GM12878 (cell line): Measurements from ENCODE around the gene GKAP1. TPM values are rescaled to one million over a fixed set of nuclear protein-coding genes. Genes with fewer than 3 reads are reported as not detected.
"Not testable (repeated sequence)": the region's sequence is repeated elsewhere in the genome, so short reads cannot be mapped to it uniquely, and the experiment has no call there.

Experiments
- ATAC-seq: fragments of 200-7000 bp; cut with Tn5 transposase; 3 replicates; pipeline ENCODE4 v1.9.1; 2020; ENCODE audit warnings: mild to moderate bottlenecking, moderate library complexity
- Bru-seq: library from RNA; stranded (reverse); fragments of 400-500 nt; gene quantifications from one replicate; lab custom pipeline; 2021; lab: Mats Ljungman, UMichigan
- BruChase-seq, 2 experiments: library from RNA; stranded (reverse); fragments of 400-500 nt; gene quantifications; one replicate each; lab custom pipeline; 2021; lab: Mats Ljungman, UMichigan
- BruUV-seq: library from RNA; stranded (reverse); fragments of 400-500 nt; replicated peaks from 2 replicates; lab custom pipeline; 2021; lab: Mats Ljungman, UMichigan
- CTCF ChIA-PET: fragments of 300-600 bp; sonication (Branson Sonifier 250); formaldehyde crosslinking; extraction: SDS; loops from one replicate; lab custom pipeline; 2021; ENCODE audit warnings: inconsistent platforms; lab: Yijun Ruan, JAX
- POLR2A ChIA-PET: fragments of 350-600 bp; formaldehyde crosslinking; extraction: SDS; loops from one replicate; lab custom pipeline; 2021; ENCODE audit warnings: inconsistent platforms; lab: Charles Lee
- RAD21 ChIA-PET: fragments of 300-600 bp; sonication (Branson Sonifier 250); formaldehyde crosslinking; loops from one replicate; lab custom pipeline; 2023; ENCODE audit warnings: antibody characterized with exemption; ENCODE audit not compliant: unreplicated experiment; lab: Charles Lee
- SMC1A ChIA-PET: fragments of 300-600 bp; sonication (Branson Sonifier 250); formaldehyde crosslinking; loops from one replicate; lab custom pipeline; 2023; ENCODE audit not compliant: unreplicated experiment, uncharacterized antibody; lab: Charles Lee
- DNase-seq: peaks from one replicate; pipeline ENCODE4 v3.0.0-alpha.2; 2011; ENCODE audit warnings: low read depth, low spot score
- FAIRE-seq: peaks from 3 replicates; lab custom pipeline; 2011; peaks lifted over from hg19 to GRCh38; lab: Jason Lieb, UNC
- H2AFZ ChIP-seq: 2 replicates; pipeline ENCODE4 v1.6.0; 2011; ENCODE audit warnings: low read depth, low read length, control low read depth; ENCODE audit not compliant: control insufficient read depth
- H3K27ac ChIP-seq: 2 replicates; pipeline ENCODE4 v1.5.1; 2011; ENCODE audit warnings: control low read depth; ENCODE audit not compliant: control insufficient read depth, insufficient read depth
- H3K27me3 ChIP-seq, 2 experiments: replicated peaks in 1 of 2; 2 replicates each; pipeline versions ENCODE4 v1.6.0 to v1.6.1; 2011; ENCODE audit warnings: low read length in 1 of 2; ENCODE audit not compliant: control insufficient read depth in 2 of 2, insufficient read depth in 2 of 2
- H3K36me3 ChIP-seq, 2 experiments: 2 replicates each; pipeline ENCODE4 v1.5.1; 2011; ENCODE audit warnings: low read length in 1 of 2; ENCODE audit not compliant: control insufficient read depth in 2 of 2, insufficient read depth in 2 of 2
- H3K4me1 ChIP-seq: 2 replicates; pipeline ENCODE4 v1.6.1; 2011; ENCODE audit warnings: mild to moderate bottlenecking, low read length, moderate library complexity, mixed read lengths; ENCODE audit not compliant: control insufficient read depth, insufficient read depth
- H3K4me2 ChIP-seq: 2 replicates; pipeline ENCODE4 v1.6.0; 2011; ENCODE audit warnings: control low read depth; ENCODE audit not compliant: control insufficient read depth, insufficient read depth
- H3K4me3 ChIP-seq: fragments of 200-600 bp; sonication (generic); 2 replicates; pipeline ENCODE4 v1.5.1; 2016
- H3K79me2 ChIP-seq: 2 replicates; pipeline ENCODE4 v1.6.0; 2011; ENCODE audit warnings: low read length; ENCODE audit not compliant: control insufficient read depth, insufficient read depth
- H3K9ac ChIP-seq: 2 replicates; pipeline ENCODE4 v1.8.0; 2011; ENCODE audit warnings: low read length, control low read depth, mixed read lengths; ENCODE audit not compliant: control insufficient read depth, insufficient read depth
- H3K9me3 ChIP-seq: replicated peaks from 3 replicates; pipeline ENCODE4 v1.5.1; 2011; ENCODE audit warnings: mild to moderate bottlenecking, low read length; ENCODE audit not compliant: control insufficient read depth, insufficient read depth
- H4K20me1 ChIP-seq: 2 replicates; pipeline ENCODE4 v1.6.0; 2011; ENCODE audit not compliant: control insufficient read depth, insufficient read depth
- BACH1 ChIP-seq: fragments of 450-650 bp; IDR thresholded peaks from 2 replicates; pipeline ENCODE4 v1.6.1; 2017; ENCODE audit warnings: mild to moderate bottlenecking, borderline replicate concordance
- BHLHE40 ChIP-seq, 2 experiments: fragments of 450-650 bp in 1 of 2; IDR thresholded peaks; 2 replicates each; pipeline ENCODE4 v1.6.1; 2011 to 2017; ENCODE audit warnings: low read depth in 2 of 2, borderline replicate concordance in 1 of 2, improper control_type of control experiment in 1 of 2, low read length in 1 of 2, mild to moderate bottlenecking in 1 of 2
- CREB1 ChIP-seq: IDR thresholded peaks from 2 replicates; pipeline ENCODE4 v1.6.1; 2012; ENCODE audit warnings: low read depth, mild to moderate bottlenecking, inconsistent platforms
- DPF2 ChIP-seq: fragments of 450-650 bp; IDR thresholded peaks from 2 replicates; pipeline ENCODE4 v1.6.1; 2017; ENCODE audit warnings: mild to moderate bottlenecking
- EGR1 ChIP-seq, 2 experiments: IDR thresholded peaks; 1 replicate in 1 of 2; 2 replicates in 1 of 2; pipeline ENCODE4 v1.6.1; 2011 to 2012; ENCODE audit warnings: low read depth in 2 of 2, low read length in 2 of 2, borderline replicate concordance in 1 of 2, mild to moderate bottlenecking in 1 of 2, moderate library complexity in 1 of 2
- GATAD2B ChIP-seq: fragments of 450-650 bp; conservative IDR thresholded peaks from 2 replicates; pipeline ENCODE4 v1.6.1; 2017; ENCODE audit warnings: low read depth, mild to moderate bottlenecking, moderate library complexity
- IKZF1 ChIP-seq: fragments of 450-650 bp; conservative IDR thresholded peaks from 2 replicates; pipeline ENCODE4 v1.6.1; 2017; ENCODE audit warnings: antibody characterized with exemption, mild to moderate bottlenecking
- NR2F1 ChIP-seq: fragments of 450-650 bp; conservative IDR thresholded peaks from 2 replicates; pipeline ENCODE4 v1.6.1; 2017; ENCODE audit warnings: mild to moderate bottlenecking
- POLR2A ChIP-seq: IDR thresholded peaks from 2 replicates; pipeline ENCODE4 v1.6.1; 2011; ENCODE audit warnings: low read depth, mild to moderate bottlenecking, low read length
- RB1 ChIP-seq: fragments of 450-650 bp; formaldehyde crosslinking; IDR thresholded peaks from 2 replicates; pipeline ENCODE4 v1.6.1; 2017; ENCODE audit warnings: mild to moderate bottlenecking, borderline replicate concordance
- RUNX3 ChIP-seq: IDR thresholded peaks from 2 replicates; pipeline ENCODE4 v1.6.1; 2012; ENCODE audit warnings: low read length, inconsistent platforms
- SMARCA5 ChIP-seq: fragments of 450-650 bp; IDR thresholded peaks from 2 replicates; pipeline ENCODE4 v1.6.1; 2017; ENCODE audit warnings: mild to moderate bottlenecking
- TCF12 ChIP-seq: IDR thresholded peaks from 2 replicates; pipeline ENCODE4 v1.6.1; 2011; ENCODE audit warnings: low read depth, mild to moderate bottlenecking, low read length
- ZNF687 ChIP-seq: fragments of 450-650 bp; IDR thresholded peaks from 2 replicates; pipeline ENCODE4 v1.6.1; 2017; ENCODE audit warnings: mild to moderate bottlenecking, moderate library complexity
- WGBS: methylation state at CpG from one replicate; pipeline ENCODE4 v1.1.6; 2016; ENCODE audit warnings: low lambda C conversion rate; ENCODE audit not compliant: insufficient replicate concordance, insufficient coverage; ENCODE audit errors: missing lambda C conversion rate; 5-methylcytosine and 5-hydroxymethylcytosine counted together
- in situ Hi-C: fragments of 300-500 bp; cut with MboI; formaldehyde crosslinking; loops from 9 replicates; pipeline ENCODE4 v1.14.3; 2018; ENCODE audit warnings: mixed read lengths
- intact Hi-C: fragments of 100-400 bp; cut with micrococcal nuclease; formaldehyde crosslinking; loops from one replicate; pipeline ENCODE4 v1.14.2; 2022; ENCODE audit not compliant: unreplicated experiment
- long read RNA-seq, 2 experiments: library from polyadenylated mRNA; unstranded; transcript quantifications; one replicate each; pipeline ENCODE4 v2.0.0, GENCODE V29; 2019 to 2020
- polyA minus RNA-seq, 3 experiments: library from RNA; depleted of rRNA, polyadenylated mRNA; stranded (reverse); fragments of >200 nt; gene quantifications; 2 replicates each; pipeline ENCODE4 v1.2.3, GENCODE V29; 2011
- polyA plus RNA-seq, 11 experiments: library from polyadenylated mRNA; depleted of rRNA in 4 of 11; unstranded in 6 of 11; stranded (reverse) in 5 of 11; fragments of >200 nt; fragmentation: Nextera tagmentation in 4 of 11; fragmentation: Illumina TruSeq in 1 of 11; extraction: Ambion mirVana in 4 of 11; extraction: Trizol in 1 of 11; gene quantifications; 1 replicate in 1 of 11; 2 replicates in 10 of 11; pipeline versions ENCODE4 v1.2.1 to v1.2.3, GENCODE V29; 2011 to 2016; ENCODE audit warnings: inconsistent platforms in 2 of 11, missing spikeins in 2 of 11, low read depth in 1 of 11
- total RNA-seq, 4 experiments: library from RNA; depleted of rRNA in 3 of 4; stranded (reverse); fragments of >200 nt in 3 of 4; fragmentation: Illumina TruSeq in 1 of 4; extraction: Trizol in 1 of 4; gene quantifications; 2 replicates each; pipeline versions ENCODE4 v1.2.1 to v1.2.3, GENCODE V29; 2013 to 2021

Gene GKAP1
- total RNA-seq (2013; cell fraction: nucleolus; rRNA removed), result 19.1 and 24.7 TPM in 2 replicates
- 1.6 and 2.2 TPM in 2 replicates for total RNA-seq (2014; rRNA removed)
- total RNA-seq (2014; rRNA removed; fragmentation: Illumina TruSeq; extraction: Trizol), result 3.1 and 3.6 TPM in 2 replicates
- 2.0 and 2.3 TPM in 2 replicates for total RNA-seq (2021)
- polyA plus RNA-seq (2011; ENCODE audit: low read depth), result 1.1 TPM
- polyA plus RNA-seq (2011; rRNA removed), result 5.1 and 10.1 TPM in 2 replicates
- polyA plus RNA-seq (2011; cell fraction: cytosol; rRNA removed), result 0.57 and 0.66 TPM in 2 replicates
- 3.7 and 5.3 TPM in 2 replicates for polyA plus RNA-seq (2011; cell fraction: nucleus; rRNA removed)
- 2.6 and 2.8 TPM in 2 replicates for polyA plus RNA-seq (2012)
- polyA plus RNA-seq (2014; fragmentation: Illumina TruSeq; extraction: Trizol), result 3.3 and 3.9 TPM in 2 replicates
- 1 to 10 TPM in 1 of 2 experiments, under 1 TPM in 1; 0.92 to 1.7 TPM for polyA plus RNA-seq (2014; fragmentation: Nextera tagmentation; extraction: Ambion mirVana)
- polyA plus RNA-seq (2014; rRNA removed), result 1.7 and 2.7 TPM in 2 replicates
- polyA plus RNA-seq (2016; fragmentation: Nextera tagmentation; extraction: Ambion mirVana), result 1 to 10 TPM; 3.5 to 4.4 TPM
- 0.66 and 2.3 TPM in 2 replicates for polyA minus RNA-seq (2011; rRNA and poly(A)+ RNA removed)
- polyA minus RNA-seq (2011; cell fraction: cytosol; rRNA and poly(A)+ RNA removed), result not detected in 2 replicates
- 2.3 and 3.9 TPM in 2 replicates for polyA minus RNA-seq (2011; cell fraction: nucleus; rRNA and poly(A)+ RNA removed)
- percentile 56 among the genes with signal in this experiment for Bru-seq, nascent RNA
- percentile 52 among the genes with signal in this experiment for BruChase-seq, experiment 1, labeled RNA remaining after a 6-hour chase
- BruChase-seq, experiment 2, labeled RNA remaining after a 2-hour chase, result percentile 57 among the genes with signal in this experiment
- long read RNA-seq, experiment 1, partial matches to known transcripts, result 1 of 1 reads
- long read RNA-seq, experiment 1, other reads (novel, unspliced or antisense), result 0 of 1 reads
- long read RNA-seq, experiment 2, partial matches to known transcripts, result 1 of 2 reads
- long read RNA-seq, experiment 2, other reads (novel, unspliced or antisense), result 1 of 2 reads

GRCh38 chr9:83817356-83818278 is at the start of gene GKAP1:
Gene GKAP1, minus strand, starts transcription at chr9:83817769. Its CDS starts 11,252 bp downstream, at chr9:83806517.
- H3K36me3 ChIP-seq, H3K27ac ChIP-seq, RAD21 ChIA-PET, FAIRE-seq, H3K27me3 ChIP-seq, H3K9me3 ChIP-seq, H4K20me1 ChIP-seq, H3K79me2 ChIP-seq, CTCF ChIA-PET, SMC1A ChIA-PET, in situ Hi-C loops, H3K4me1 ChIP-seq, POLR2A ChIA-PET, BruUV-seq, intact Hi-C loops: not testable (repeated sequence)
- ATAC-seq, result peak; percentile 91
- H3K4me2 ChIP-seq, result 0 out of 2 replicates have a peak within 1 kb of the TSS, but pooled peaks have one; percentile 43
- peak within 1 kb of the TSS; percentile 71 for H3K4me3 ChIP-seq
- peak within 1 kb of the TSS; percentile 53; the same call in 1 of the 2 replicates for H3K9ac ChIP-seq
- DNase-seq, result peak; percentile 13
- peak within 1 kb of the TSS; percentile 80 for H2AFZ ChIP-seq
- WGBS, result 2% methylated on average over 19 of the region's 103 CpGs
- TF ChIP-seq BHLHE40 (IDR thresholded peaks at IDR 0.05; ENCODE audit: borderline replicate concordance in 1 of 2, low read depth in 2 of 2, low read length in 1 of 2), result peak; percentile 41 to 90; a peak in 3 of 4 replicates
- TF ChIP-seq CREB1, result 0 out of 2 replicates have a peak, but pooled peaks have one; percentile 42
- TF ChIP-seq SMARCA5, result peak; percentile 92
- 0 out of 2 replicates have a peak, but pooled peaks have one; percentile 7 for TF ChIP-seq RUNX3
- TF ChIP-seq POLR2A, result peak; percentile 55
- TF ChIP-seq TCF12, result 0 out of 2 replicates have a peak, but pooled peaks have one; percentile 55
- TF ChIP-seq EGR1 (IDR thresholded peaks at IDR 0.05; ENCODE audit: borderline replicate concordance in 1 of 2, low read depth in 2 of 2, low read length in 2 of 2), result peak in 1 of 2 experiments; percentile 63; a peak in 1 of 3 replicates
- 0 out of 2 replicates have a peak, but pooled peaks have one; percentile 30 for TF ChIP-seq ZNF687
- TF ChIP-seq RB1, result 0 out of 2 replicates have a peak, but pooled peaks have one; percentile 19
- peak; percentile 64 for TF ChIP-seq IKZF1
- peak; percentile 54 for TF ChIP-seq BACH1
- TF ChIP-seq NR2F1, result peak; percentile 61
- TF ChIP-seq GATAD2B, result peak; percentile 92
- TF ChIP-seq DPF2, result peak; percentile 56; the same call in 1 of the 2 replicates
